HG03060 (cell line): ENCODE results near the gene ZNF669.

Experiments used
- ATAC-seq: cut with Tn5 transposase; IDR thresholded peaks from one replicate; pipeline ENCODE4 v1.9.1; 2021; ENCODE audit warnings: low read depth, moderate number of reproducible peaks; ENCODE audit not compliant: unreplicated experiment

Gene ZNF669

GRCh38 chr1:247111700-247112478, 7.7 kb upstream of the ZNF669 start:
- ATAC-seq, result no peak

DNA sequence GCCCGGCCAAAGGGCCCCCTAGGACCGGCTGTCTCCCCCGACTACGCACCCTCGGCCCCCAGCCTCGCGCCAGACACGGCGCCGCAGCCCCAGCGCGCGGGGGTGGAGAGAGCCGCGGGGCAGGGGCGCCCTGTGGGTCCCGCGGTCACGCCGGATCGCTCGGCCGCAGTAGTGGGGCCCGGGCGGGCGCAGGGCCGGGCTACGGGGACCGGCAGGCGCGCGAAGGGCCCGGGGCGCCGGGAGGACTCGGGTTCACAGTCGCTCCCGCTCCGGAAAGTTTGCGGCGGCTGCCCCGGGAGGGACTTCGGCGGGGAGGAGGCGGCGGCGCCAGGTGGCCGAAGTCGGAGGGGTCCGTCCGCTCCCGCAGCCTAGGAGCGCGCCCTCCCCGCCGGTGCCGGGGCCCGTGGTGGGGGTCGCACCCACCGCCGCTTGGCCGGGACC, 7.1 kb upstream of the ZNF669 start:
- ATAC-seq, result no peak

- no peak for ATAC-seq
These were observed 6.6 kb upstream of the ZNF669 start for GRCh38 chr1:247110627-247111258.

GRCh38 chr1:247107694-247108093, 3.5 kb upstream of the ZNF669 start:
- ATAC-seq, result no peak

DNA sequence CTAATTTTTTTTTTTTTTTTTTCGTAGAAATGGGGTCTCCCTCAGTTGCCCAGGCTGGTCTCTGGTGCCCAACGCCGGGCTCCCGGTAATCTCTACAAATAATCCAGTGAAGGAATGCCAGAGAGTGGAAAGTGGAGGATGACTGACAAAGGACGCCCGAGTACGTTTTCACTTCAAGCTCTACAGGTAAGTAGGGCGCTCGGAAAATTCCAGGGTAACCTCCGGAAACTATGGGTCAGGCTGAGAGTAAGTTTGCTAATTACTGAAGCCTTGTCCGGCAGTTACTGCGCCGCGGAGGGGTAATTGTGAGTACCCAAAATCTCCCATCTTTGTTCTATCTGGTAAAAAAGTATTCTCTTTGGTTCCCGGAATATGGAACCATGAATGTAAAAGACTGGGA, 1.8 kb upstream of the ZNF669 start:
- no peak for ATAC-seq

DNA sequence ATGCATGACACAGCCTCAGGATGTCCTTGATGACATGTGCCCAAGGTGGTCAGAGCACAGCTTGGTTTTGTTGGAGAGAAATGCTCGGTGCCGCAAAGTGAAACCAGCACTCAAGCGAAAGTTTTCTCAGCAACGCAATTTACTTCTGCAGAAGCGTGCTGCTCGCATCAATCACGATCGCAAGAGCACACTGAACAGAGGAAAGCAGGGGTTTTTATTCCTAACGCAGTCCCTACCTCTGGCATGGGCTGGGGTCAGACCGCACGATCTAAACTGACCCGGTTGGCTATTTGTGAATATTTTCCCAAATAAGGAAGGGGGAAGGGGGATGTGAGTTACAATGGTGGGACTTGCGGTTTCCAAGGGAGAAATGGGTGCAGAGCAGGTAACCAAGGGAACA, 809 bp upstream of the ZNF669 start:
- ATAC-seq, result no peak

DNA sequence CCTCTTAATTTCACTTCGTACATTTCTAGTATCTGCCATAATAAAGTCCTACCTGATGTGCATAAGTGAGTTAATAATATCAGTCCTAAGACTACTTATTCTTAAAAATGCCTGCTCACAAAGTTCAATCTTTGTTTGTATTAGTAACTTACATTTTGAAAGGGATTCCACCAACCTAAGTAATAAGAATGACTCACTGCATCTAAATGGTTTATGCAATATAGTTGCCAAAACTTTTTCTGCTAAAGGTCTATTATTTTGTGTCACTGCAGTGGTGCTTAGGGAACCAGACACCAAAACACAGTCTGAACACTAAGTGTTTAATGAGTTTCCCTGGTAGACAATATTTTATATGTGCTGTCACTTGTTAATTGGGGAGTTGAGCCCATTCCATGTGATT, 1.8 kb downstream of the ZNF669 start:
- no peak for ATAC-seq

DNA sequence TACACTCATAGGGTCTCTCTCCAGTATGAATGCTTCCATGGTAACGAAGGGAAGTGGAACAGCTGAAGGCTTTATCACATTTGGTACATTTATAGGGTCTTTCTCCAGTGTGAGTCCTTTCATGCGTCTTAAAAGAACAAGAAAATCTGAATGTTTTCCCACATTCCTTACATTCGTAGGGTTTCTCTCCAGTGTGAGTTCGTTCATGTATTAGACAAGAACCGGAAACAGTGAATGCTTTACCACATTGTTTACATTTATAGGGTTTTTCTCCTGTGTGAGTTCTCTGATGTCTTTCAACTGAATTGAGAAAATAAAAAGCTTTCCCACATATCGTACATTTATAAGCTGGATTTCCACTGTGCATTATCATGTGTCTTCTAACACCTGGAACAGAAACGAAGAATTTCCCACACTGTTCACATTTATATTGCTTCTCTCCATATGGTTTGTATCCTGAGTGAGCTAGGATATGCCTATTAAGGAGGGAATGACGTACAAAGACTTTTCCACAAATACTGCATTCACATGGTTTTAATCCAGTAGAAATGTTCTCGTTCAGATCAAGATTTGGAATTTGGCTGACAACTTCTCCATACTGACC, 3.4 kb downstream of the ZNF669 start:
- no peak for ATAC-seq

- no peak for ATAC-seq
These were observed 7.2 kb downstream of the ZNF669 start for GRCh38 chr1:247096958-247097357.

DNA sequence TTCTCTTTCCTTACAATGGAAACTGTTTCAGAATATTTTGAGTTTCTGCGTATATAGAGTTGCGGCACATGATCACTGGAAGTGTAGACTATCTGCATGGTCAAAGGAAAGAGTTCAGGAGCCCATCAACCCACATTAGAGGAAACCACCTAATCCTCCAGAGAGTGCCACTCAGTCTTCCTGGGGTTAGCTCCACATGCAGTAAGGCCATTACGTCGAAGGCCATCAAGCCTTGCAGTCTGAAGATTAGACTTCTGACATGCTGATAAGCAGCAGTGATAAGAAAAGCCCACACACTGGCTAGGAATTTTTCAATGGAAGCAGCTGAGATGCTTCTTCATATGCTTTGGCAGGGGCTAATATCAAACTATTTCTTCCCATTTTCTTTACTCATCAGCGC, 7.6 kb downstream of the ZNF669 start:
- no peak for ATAC-seq

DNA sequence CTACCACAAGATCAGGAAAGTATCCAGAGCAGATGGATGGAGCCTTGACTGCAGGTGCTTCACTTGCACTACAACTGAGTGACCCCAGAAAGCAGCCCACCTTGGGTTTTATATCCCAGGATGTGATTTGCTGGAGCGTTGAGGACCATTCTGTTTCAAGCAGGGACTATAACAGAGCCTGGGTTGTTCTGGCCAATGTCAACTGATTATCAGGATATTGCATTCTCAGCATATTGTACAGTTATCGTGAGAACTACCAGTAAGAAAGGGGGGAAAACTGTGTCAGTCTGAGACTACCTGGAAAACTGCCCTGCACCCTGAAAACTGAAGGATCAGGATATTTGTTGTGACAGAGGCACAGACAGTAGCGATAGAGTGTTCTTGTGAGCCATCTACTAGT, 8.0 kb downstream of the ZNF669 start:
- ATAC-seq, result no peak

GRCh38 chr1:247090455-247090854, 13.7 kb downstream of the ZNF669 start:
- ATAC-seq, result no peak

DNA sequence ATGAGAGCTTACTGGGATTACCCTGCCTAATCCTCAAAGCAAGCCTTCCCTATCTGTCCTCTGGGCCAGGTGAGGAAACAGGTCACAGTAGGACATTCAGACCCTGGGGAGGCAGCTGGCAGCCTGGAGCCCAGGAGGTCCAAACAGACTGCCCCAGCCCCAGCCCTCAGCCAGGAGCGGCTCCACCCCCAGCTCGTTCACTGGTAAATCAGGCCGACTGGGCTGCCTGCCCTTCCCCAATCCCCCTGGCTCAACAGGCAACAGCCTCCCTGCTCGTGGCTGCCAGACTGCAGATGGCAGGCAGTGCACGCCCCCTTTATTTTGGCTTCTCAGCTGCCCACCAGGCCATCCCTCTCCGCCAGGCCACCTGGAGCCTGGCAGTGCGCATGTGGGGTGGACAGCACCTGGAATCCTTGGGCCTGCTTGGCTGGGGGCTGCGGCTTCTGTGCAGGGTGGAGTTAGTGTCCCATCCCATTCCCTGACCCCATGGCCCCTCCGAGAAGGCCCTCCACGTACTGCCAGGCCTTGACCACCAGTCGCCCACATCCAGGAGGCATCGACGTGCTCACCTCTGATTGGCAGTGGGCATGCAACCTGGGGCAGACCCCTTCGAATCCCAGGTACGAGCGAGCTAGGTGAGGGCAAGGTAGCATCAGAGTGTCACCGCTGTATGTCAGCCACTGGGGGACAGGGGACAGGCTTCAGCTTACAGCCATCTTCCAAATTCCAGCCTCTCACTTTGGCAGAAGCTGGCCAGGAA, 14.4 kb downstream of the ZNF669 start:
- ATAC-seq, result no peak

DNA sequence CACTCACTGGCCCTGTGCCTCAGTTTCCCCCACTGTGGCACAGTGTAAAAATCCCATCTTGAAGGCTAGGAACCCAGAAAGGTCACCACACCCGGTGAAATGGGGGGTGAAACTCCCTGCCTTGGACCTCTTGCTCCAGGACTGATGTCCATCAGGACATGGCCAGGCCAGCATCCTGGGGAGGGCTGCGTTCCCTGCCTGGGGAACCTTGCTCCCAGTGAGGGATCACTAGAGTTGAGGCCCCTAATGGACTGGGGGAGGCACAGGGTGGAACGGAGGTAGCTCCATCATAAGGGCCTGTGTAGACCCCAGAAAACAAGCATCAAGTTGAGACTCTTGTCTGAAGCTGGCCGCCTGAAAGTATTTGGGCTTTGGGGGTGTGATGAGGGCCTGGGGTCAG, 15.2 kb downstream of the ZNF669 start:
- ATAC-seq, result no peak

DNA sequence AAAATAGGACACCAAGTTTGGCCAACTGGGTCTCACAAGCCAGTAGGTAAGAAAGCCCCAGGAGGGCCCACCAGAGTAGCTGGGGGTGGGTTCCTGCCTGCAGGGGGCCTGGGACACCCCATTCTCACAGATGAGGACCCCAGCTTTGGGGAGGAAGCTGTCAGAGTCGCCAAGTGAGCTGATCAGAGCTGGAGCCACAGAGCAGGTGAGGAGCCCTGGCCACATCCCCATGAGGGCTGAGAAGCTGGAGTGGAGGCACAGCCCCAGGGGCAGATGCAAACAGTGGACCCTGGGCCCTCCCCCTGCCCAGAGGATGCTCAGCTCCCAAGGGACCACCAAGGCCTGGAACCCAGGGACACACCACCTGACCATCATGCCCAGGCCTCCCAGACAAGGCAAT, 16.9 kb downstream of the ZNF669 start:
- ATAC-seq, result no peak

DNA sequence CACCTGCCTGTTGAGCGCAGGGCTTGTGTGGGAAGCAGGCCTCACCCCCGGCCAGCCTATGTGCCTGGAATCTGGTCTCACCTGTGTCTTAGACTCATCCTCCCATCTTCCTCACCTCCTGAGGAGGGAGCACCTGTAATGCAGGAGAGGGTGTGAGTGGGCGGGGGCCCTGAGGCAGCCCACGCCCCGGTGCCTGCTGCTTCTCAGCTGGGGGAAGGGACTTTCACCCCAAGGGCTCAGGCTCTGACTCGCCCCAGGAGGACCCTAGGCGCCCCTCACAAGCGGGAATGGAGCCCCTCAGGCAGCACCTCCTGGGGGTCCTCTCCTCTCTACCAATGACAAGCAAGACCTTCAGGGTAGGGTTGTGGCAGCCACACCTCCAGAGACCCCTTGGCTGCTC, 18.8 kb downstream of the ZNF669 start:
- no peak for ATAC-seq

- no peak for ATAC-seq
These were observed 19.4 kb downstream of the ZNF669 start for GRCh38 chr1:247084771-247085170.

DNA sequence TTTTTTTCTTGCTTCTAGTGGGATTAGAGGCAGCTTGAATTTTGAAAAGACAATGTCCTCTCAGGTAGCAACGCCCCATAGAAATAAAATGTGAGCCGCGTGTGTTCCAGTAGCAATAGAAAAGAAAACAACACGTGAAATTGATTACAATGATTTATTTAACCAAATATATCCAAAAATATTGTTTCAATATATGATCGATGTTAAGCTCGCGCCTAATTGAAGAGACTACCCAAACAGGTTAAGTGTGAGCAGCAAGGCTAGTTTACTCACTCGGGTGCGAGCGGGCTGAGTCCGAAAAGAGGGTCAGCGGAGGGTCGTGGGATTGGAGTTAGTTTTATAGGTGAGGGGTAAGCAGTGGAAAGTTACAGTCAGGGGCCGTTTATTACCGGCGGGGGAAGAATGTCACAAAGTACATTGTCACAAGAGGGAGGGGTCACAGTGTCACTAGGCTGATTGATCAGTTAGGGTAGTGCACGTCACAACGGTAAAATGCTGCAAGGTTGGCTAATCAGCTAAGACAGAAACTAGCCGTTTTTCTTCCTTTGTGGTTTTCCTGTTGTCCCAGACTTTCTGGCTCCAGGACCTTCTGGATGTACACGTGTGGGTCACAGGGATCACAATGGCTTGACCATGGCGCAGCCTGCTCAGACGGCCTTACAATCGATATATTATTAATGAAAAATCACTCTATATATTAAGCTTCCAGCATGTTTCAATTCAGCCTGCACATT, 24.8 kb downstream of the ZNF669 start:
- no peak for ATAC-seq

DNA sequence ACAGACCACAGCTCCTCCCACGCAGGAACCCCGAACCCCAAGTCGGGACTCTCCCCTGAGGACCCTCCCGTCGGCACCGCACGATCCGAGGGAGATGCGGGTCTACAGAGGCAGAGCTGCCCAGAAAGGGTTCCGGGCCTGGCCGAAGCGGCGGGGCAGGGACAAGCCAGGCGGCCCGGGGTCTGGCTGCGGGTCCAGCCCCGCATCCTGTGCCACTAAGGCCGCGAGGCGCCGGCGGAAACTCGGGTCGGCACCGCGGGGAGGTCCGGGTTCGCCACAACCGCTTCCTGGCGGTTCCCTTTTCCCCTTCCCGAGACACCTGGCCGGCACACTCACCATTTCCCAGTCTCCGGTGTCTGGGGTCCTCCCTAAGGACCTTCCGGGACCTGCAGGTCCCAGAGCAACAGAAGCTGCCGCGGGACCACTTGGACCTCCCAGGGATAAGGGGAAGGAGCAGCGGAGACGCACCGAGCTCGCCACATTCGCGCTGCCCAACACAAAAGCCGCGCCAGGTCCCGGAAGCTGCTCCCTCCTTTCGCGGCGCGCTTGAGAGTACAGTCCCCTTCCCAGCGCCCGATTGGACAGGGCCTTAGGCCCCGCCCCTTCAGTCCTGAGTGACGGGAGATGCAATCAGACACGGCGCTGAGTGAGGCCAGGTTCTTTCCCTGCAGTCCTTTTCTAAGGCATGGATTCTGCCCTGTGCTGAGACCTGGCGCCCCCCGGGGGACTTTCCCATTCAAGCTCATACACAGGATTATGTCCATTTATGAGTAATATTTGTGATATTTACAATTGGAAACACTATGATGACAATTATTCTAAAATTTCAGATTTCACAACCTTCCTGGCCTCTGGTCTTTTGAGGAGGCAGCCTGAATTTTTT, 25.7 kb downstream of the ZNF669 start, which contains the start of gene ZNF670:
Gene ZNF670 (minus strand): TSS at position 554 of the 883 bp plus-strand sequence. CDS start 215 bp downstream, at position 339.
- ATAC-seq, result peak; percentile 95
